HL-60 (cell line): ENCODE data around the gene ZNF79.

Experiments
- POLR2AphosphoS5 ChIP-seq: IDR thresholded peaks from 2 replicates; pipeline ENCODE4 v1.6.1; 2012; ENCODE audit warnings: low read depth
- TF ChIP-seq, protein P1 (sequence below): IDR thresholded peaks from one replicate; pipeline ENCODE4 v1.5.1; 2011; ENCODE audit warnings: low read length, control low read depth, inconsistent platforms; ENCODE audit not compliant: insufficient read depth

DNA sequence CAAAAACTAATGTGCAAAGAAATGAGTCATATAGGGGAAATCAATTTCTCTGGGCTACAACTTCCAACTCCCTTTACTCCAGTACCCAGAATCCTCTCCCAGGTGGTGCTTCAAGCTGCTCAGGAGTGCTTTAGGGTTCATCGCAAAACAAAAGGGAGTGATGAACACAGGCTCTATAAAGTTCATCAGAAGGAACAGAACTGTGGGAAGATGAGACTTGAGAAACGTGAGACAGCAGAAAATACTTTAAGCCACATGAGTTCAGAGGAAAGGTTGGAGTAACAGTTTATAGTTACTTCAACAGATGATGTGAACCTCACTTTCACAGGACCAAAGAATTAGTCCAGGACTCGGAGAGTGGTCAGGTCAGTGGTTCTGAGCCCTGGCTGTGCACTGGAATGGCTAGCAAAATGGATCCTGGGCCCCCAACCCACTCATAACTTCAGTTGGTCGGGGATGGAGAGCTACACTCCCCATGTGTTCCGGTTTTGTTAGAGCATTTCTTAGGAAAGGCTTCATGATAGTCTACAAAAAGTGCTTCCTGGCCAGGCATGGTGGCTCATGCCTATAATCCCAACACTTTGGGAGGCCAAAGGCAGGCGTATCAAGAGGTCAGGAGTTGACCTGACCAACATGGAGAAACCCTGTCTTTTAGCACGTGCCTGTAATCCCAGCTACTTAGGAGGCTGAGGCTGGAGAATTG is 22.7 kb downstream of the ZNF79 start:
- TF ChIP-seq, protein P1, sequence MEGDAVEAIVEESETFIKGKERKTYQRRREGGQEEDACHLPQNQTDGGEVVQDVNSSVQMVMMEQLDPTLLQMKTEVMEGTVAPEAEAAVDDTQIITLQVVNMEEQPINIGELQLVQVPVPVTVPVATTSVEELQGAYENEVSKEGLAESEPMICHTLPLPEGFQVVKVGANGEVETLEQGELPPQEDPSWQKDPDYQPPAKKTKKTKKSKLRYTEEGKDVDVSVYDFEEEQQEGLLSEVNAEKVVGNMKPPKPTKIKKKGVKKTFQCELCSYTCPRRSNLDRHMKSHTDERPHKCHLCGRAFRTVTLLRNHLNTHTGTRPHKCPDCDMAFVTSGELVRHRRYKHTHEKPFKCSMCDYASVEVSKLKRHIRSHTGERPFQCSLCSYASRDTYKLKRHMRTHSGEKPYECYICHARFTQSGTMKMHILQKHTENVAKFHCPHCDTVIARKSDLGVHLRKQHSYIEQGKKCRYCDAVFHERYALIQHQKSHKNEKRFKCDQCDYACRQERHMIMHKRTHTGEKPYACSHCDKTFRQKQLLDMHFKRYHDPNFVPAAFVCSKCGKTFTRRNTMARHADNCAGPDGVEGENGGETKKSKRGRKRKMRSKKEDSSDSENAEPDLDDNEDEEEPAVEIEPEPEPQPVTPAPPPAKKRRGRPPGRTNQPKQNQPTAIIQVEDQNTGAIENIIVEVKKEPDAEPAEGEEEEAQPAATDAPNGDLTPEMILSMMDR, result no peak
- peak; percentile 43 for TF ChIP-seq POLR2AphosphoS5
